ENCODE data around the gene COBL. TPM values are rescaled to one million over a fixed set of nuclear protein-coding genes. Genes with fewer than 3 reads are reported as not detected.

The COBL gene
- total and polyA plus RNA-seq, 2 of the 8 experiments (the other 6 are each of a cell fraction or from before 2014, with no cell fraction given) = 13.8 to 40.4 TPM

- Histone ChIP-seq H2AFZ (ENCODE audit: low read length) (no peak overlapping the region), H3K56ac (replicated peaks; ENCODE audit: insufficient read length, low read depth, low read length) (no peak overlapping the region), H2AK5ac (ENCODE audit: low read depth, low read length) (no peak overlapping the region), H3K4me1 (replicated peaks in 1 of 4; ENCODE audit: control insufficient read depth in 3 of 4, insufficient read depth in 4 of 4, low read length in 3 of 4) (no peaks in the 10 kb centered on the region; a peak in 2 of 7 replicates), H3K4me3 (ENCODE audit: extremely low read depth in 1 of 4, insufficient read depth in 2 of 4, low read depth in 3 of 4, low read length in 4 of 4) (no peak overlapping the region), H3K4ac (replicated peaks; ENCODE audit: insufficient read length, low read depth, low read length) (no peak overlapping the region), H3K36me3 (ENCODE audit: control insufficient read depth in 2 of 4, insufficient read depth in 4 of 4, low read length in 3 of 4) (peaks cover 0 to 12% (median 6%) of the 10 kb centered on the region in 4 experiments; a peak in 3 of 8 replicates), H3K14ac (ENCODE audit: insufficient read length) (no peak overlapping the region), H4K91ac (replicated peaks; ENCODE audit: insufficient read length, low read length) (no peak overlapping the region), H2BK15ac (ENCODE audit: low read length) (no peak overlapping the region), H2BK12ac (ENCODE audit: low read depth, low read length) (no peak overlapping the region), H2BK20ac (ENCODE audit: low read length) (no peak overlapping the region), H4K5ac (ENCODE audit: insufficient read length, low read depth, low read length) (no peak overlapping the region), H3K23ac (ENCODE audit: insufficient read length) (no peak overlapping the region), H2BK120ac (replicated peaks; ENCODE audit: low read depth, low read length) (no peak overlapping the region), H3K27me3 (replicated peaks in 1 of 4; ENCODE audit: control insufficient read depth in 3 of 4, extremely low read depth in 1 of 4, insufficient read depth in 3 of 4, low read length in 3 of 4) (no peaks in the 10 kb centered on the region), H3K18ac (ENCODE audit: extremely low read depth, low read length) (no peak overlapping the region), H2BK5ac (ENCODE audit: low read depth, low read length) (no peak overlapping the region), H3K79me1 (ENCODE audit: low read depth, low read length) (no peaks in the 10 kb centered on the region; the same call in 1 of the 2 replicates), H3K9ac (replicated peaks in 1 of 4; ENCODE audit: extremely low read depth in 1 of 4, low read depth in 3 of 4, low read length in 3 of 4) (no peak overlapping the region), H4K20me1 (replicated peaks in 1 of 2; ENCODE audit: control insufficient read depth in 1 of 2, insufficient read depth in 2 of 2, low read length in 2 of 2) (no peaks in the 10 kb centered on the region), H3K9me3 (ENCODE audit: insufficient read depth in 2 of 2, low read depth in 1 of 2, low read length in 1 of 2) (no peaks in the 10 kb centered on the region), H3K4me2 (ENCODE audit: insufficient read depth in 1 of 2, low read depth in 2 of 2, low read length in 2 of 2) (no peak overlapping the region), H3K27ac (ENCODE audit: low read depth, low read length) (no peak overlapping the region), H4K8ac (ENCODE audit: extremely low read depth, insufficient read depth, low read length) (no peak overlapping the region), H3K79me2 (ENCODE audit: control insufficient read depth in 1 of 2, insufficient read depth in 2 of 2, low read length in 2 of 2) (no peaks in the 10 kb centered on the region), H3K23me2 (ENCODE audit: low read depth, low read length) (peaks cover 4% of the 10 kb centered on the region; the same call in 1 of the 2 replicates)
- DNase-seq (ENCODE audit: low read depth in 1 of 2, low spot score in 2 of 2) (peak in 1 of 2 experiments; percentile 28), FAIRE-seq (no peak)
- POLR2A ChIA-PET (ENCODE audit: partially characterized antibody) = interaction anchor here (1.1 kb wide), 1 partner anchor 8 kb away, joined by 3 read pairs; no protein-coding TSS in a partner anchor
- TF ChIP-seq RBBP5 (IDR thresholded peaks at IDR 0.05; ENCODE audit: borderline replicate concordance, low read depth, low read length) (no peak), BCL11A (IDR thresholded peaks at IDR 0.05; ENCODE audit: low read depth in 2 of 2, low read length in 2 of 2) (no peak), SUZ12 (IDR thresholded peaks at IDR 0.05; ENCODE audit: low read length) (no peak), TCF12 (IDR thresholded peaks at IDR 0.05; ENCODE audit: low read depth, low read length) (no peak), TAF7 (optimal IDR thresholded peaks at IDR 0.05; ENCODE audit: borderline replicate concordance, low read depth, low read length) (no peak), GABPA (IDR thresholded peaks at IDR 0.05; ENCODE audit: borderline replicate concordance, insufficient read depth, low read length) (no peak), BACH1 (IDR thresholded peaks at IDR 0.05; ENCODE audit: low read length) (no peak), TBP (IDR thresholded peaks at IDR 0.05; ENCODE audit: low read depth, low read length) (no peak), ATF3 (IDR thresholded peaks at IDR 0.05; ENCODE audit: insufficient read depth, low read depth, low read length) (no peak), TEAD4 (IDR thresholded peaks at IDR 0.05; ENCODE audit: low read depth, low read length) (no peak), ASH2L (IDR thresholded peaks at IDR 0.05; ENCODE audit: low read length) (no peak)
- WGBS, 2 experiments (ENCODE audit: extremely low coverage in 1 of 2, insufficient coverage in 1 of 2, insufficient read length in 1 of 2, insufficient replicate concordance in 2 of 2, low coverage in 1 of 2, low lambda C conversion rate in 2 of 2, missing lambda C conversion rate in 1 of 2) = 85% methylated on average over 3 of the region's 3 CpGs; no CpG with 5 or more reads in 1 of the 2 experiments
- CTCF ChIA-PET (ENCODE audit: partially characterized antibody) = interaction anchor here (0.9 to 3.1 kb wide), 7 partner anchors 13 to 140 kb away, joined by 3 to 11 read pairs (median 6); no protein-coding TSS in a partner anchor
These were observed 295.7 kb downstream of the COBL start for GRCh38 chr7:51020944-51021343.
